Endometrial microvascular endothelial cells (primary cell): Measurements from ENCODE around the gene ENO3. TPM values are rescaled to one million over a fixed set of nuclear protein-coding genes. Genes with fewer than 3 reads are reported as not detected.

Source experiments
- in situ Hi-C: cut with HindIII; loops from 2 replicates; pipeline ENCODE4 v1.10.0; 2017; ENCODE audit warnings: low sequenced_read_pairs, low pct_unique_long_range_greater_than_20kb; ENCODE audit errors: inconsistent ontology term
- total RNA-seq: library from RNA; depleted of rRNA; stranded (reverse); fragments of >200 nt; gene quantifications from one replicate; pipeline ENCODE4 v1.2.3, GENCODE V29; 2015; ENCODE audit errors: inconsistent ontology term

ENO3 gene
- total RNA-seq, 1 donor from 2014 or later = not detected

DNA sequence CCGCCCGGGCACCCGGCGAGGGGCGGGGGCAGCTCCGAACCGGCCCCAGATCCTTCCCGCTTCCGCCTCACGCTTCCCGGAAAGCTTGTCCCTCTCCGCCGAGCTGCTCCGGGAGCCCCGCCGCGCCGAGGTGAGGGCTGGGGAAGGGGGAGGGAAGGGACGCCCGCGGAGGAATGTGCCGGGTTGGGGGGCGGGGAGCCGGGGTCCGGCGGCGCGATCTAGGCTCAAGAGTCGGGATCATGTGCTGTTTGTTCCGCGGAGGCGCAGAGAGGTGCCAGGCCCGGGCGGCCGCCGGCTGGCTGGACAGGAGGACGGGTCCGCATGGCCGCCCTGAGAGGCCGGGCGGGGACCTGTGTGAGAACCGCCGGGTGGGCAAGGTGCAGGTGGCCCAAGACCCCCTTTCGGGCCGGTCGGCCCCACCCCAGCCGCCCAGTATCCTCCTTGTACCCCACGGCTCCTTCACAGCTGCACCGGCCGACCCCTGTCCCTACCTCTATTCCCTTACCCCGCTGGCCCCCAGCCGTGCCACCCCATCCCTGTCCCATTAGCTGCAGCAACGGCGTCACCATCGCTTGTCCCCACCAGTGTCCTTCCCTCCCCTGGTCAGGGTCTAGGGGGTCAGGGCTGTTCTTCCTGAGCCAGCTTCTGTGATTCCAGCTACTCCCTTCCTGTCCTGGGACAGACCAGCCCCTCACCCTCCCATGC, 47.3 kb downstream of the ENO3 start:
- in situ Hi-C loops = no loop called here

DNA sequence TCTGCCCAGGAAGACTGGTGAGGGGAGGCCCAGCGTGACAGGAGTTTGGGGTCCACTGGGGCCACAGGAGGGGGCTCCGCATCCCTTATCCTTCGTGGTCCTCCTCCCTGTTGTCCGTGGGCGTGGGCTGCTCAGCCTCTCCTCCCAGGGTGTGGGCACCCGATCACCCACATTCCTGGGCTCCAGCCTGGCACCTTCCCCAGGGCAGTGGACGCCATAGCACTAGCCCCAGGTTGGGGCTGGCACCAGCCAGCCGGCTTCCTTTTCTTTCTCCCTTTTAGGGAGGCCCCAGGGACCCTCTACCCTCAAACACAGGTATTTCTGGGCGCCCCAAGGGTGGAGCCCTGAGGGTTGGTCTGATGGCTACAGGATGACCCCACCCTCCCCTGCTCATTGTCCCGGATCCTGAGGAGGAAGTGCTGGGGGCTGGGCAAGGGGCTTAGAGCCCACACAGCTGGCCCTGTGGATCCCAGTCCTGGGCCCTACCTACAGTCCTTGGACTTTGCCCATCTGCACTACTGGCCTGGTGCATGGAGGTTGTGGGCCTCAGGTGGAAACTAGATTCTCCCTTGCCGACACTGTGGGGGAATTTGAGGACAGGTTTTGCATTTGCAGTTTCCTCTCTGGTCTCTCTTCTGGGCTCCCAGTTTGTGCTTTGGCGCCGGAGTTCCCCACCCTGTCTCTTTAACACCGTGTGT, 48.0 kb downstream of the ENO3 start:
- in situ Hi-C loops = no loop called here

DNA sequence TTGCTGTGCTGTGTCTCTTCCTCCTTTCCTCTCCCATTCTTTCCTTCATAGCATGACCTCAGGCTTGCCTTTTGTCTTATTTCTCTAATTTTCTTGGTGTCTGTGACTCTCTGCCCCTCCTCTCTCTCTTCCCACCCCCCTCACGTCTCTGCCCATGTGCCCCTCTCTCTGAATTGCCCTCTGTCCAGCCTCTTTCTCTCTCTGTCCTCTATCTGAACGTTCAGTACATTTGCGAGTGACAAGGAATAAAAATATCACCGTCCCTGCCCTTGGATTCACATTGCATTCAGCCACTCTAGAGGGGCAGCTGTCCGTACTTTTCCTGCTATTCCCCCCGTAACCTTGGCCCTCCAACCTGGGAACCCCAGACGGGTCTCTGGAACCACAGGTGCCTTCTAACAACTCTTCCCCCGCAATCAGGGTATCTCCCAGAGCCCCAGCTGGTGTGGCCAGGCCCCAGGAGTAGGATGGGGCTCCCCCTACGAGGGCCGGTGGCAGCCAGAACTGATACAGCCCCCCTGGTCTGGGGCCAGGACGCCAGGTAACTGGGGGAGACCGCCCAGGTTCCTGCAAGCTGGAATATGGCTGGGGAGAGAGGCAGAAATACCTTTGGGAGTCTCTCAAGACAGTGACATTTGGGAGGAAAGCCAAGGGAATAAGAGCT, 48.6 kb downstream of the ENO3 start:
- in situ Hi-C loops = no loop called here

DNA sequence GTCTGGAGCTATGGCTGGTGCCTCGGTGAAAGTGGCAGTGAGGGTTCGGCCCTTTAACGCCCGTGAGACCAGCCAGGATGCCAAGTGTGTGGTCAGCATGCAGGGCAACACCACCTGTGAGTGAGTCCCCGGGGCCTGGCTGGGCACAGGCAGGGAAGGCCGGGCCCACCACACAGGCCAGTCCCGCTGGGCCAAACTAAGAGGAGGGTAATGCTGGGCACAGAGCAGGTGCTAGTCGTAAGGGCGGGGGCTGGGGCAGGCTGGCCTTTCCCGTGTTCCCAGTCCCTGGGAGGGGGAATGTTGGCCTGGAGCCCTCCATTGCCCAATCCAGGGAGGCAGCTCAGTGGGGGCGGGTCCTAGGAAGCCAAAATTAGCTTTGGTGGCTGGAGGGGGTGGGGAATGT, 49.3 kb downstream of the ENO3 start:
- in situ Hi-C loops = no loop called here

DNA sequence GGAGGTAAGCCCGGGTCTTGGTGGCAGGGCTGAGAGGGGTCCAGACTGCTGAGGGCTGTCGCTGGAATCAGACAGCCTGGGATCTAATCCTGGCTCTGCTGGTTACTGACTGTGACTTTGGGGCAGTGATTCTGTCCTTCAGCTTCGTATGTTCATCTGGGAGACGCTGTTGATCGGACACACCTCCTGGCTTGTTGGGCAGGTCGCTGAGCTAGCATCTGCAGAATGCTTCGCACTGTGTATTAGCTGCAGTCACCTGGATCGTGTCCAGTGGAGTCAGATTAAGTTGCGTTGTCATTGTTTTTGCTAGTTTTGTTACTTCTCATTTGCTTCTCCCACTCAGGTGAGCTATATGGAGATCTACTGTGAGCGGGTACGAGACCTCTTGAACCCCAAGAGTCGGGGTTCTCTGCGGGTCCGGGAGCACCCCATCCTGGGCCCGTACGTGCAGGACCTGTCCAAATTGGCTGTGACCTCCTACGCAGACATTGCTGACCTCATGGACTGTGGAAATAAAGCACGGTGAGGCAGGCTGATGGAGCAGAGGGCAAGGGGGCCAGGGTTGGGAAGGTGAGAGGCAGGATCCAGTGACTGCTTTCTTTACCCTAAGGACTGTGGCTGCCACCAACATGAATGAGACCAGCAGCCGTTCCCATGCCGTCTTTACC, 51.3 kb downstream of the ENO3 start:
- in situ Hi-C loops = no loop called here

- in situ Hi-C loops = no loop called here
Measured at GRCh38 chr17:5003214-5003867, 52.4 kb downstream of the ENO3 start.

Other genes starting within 250 kb of the ENO3 start
- gene PELP1, start 247.0 kb upstream of the ENO3 start, total RNA-seq = 54.4 TPM
- 8.5 TPM for gene ARRB2, start 240.5 kb upstream of the ENO3 start, total RNA-seq
- gene MED11, start 219.7 kb upstream of the ENO3 start, total RNA-seq = 36.2 TPM
- gene ZMYND15, start 211.3 kb upstream of the ENO3 start, total RNA-seq = not detected
- 1.1 TPM for gene CXCL16, start 211.2 kb upstream of the ENO3 start, total RNA-seq
- not detected for gene TM4SF5, start 179.2 kb upstream of the ENO3 start, total RNA-seq
- not detected for gene VMO1, start 164.8 kb upstream of the ENO3 start, total RNA-seq
- not detected for gene GLTPD2, start 162.2 kb upstream of the ENO3 start, total RNA-seq
- 378 TPM for gene PSMB6, start 155.0 kb upstream of the ENO3 start, total RNA-seq
- gene PLD2, start 144.0 kb upstream of the ENO3 start, total RNA-seq = 40.2 TPM
- 36.4 TPM for gene MINK1, start 117.8 kb upstream of the ENO3 start, total RNA-seq
- gene C17orf107, start 51.6 kb upstream of the ENO3 start, total RNA-seq = 0.46 TPM
- gene CHRNE, start 48.0 kb upstream of the ENO3 start, total RNA-seq = 0.37 TPM
- gene GP1BA, start 18.8 kb upstream of the ENO3 start, total RNA-seq = not detected
- gene SLC25A11, start 11.1 kb upstream of the ENO3 start, total RNA-seq = 65.9 TPM
- 48.5 TPM for gene RNF167, start 10.9 kb upstream of the ENO3 start, total RNA-seq
- gene PFN1, start 2.6 kb upstream of the ENO3 start, total RNA-seq = 1,657 TPM
- 52.5 TPM for gene SPAG7, start 16.7 kb downstream of the ENO3 start, total RNA-seq
- gene CAMTA2, start 36.6 kb downstream of the ENO3 start, total RNA-seq = 17.6 TPM
- gene INCA1, start 46.4 kb downstream of the ENO3 start, total RNA-seq = 0.09 TPM
- 110 TPM for gene KIF1C, start 46.8 kb downstream of the ENO3 start, total RNA-seq
- not detected for gene SLC52A1, start 84.3 kb downstream of the ENO3 start, total RNA-seq
- 1.9 TPM for gene ZFP3, start 127.3 kb downstream of the ENO3 start, total RNA-seq
- 4.9 TPM for gene ZNF232, start 160.8 kb downstream of the ENO3 start, total RNA-seq
- gene USP6, start 164.9 kb downstream of the ENO3 start, total RNA-seq = not detected
- 2.0 TPM for gene ZNF594, start 240.7 kb downstream of the ENO3 start, total RNA-seq